Right kidney (tissue), 1 donor: ENCODE data around the gene CFAP61.
"Not testable (repeated sequence)": the region's sequence is repeated elsewhere in the genome, so short reads cannot be mapped to it uniquely, and the experiment has no call there.

Experiments
- DNase-seq: peaks from one replicate; pipeline ENCODE4 v3.0.0-alpha.2; 2016

The CFAP61 gene

DNA sequence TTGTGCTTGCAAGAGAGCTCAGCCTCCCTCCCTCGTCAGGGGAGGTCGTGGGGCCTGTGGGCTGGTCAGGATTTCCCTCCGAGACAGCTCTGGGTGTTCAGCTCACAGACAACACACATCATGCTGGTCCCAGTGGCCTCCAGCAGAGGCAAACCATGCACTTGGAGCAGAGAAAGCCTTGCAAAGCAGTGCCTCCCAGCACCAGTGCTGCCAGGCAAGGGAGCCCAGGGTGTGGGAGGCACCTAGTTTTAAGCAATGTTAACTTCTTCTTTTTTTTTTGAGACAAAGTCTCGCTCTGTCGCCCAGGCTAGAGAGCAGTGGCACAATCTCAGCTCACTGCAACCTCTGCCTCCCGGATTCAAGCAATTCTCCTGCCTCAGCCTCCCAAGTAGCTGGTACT lies 281.5 kb downstream of the CFAP61 start:
- no peak for DNase-seq

- no peak for DNase-seq
Observed at GRCh38 chr20:20334489-20334888, 282.2 kb downstream of the CFAP61 start.

- no peak for DNase-seq
Observed at GRCh38 chr20:20338133-20338730, 285.9 kb downstream of the CFAP61 start.

GRCh38 chr20:20340443-20340842 lies 288.1 kb downstream of the CFAP61 start:
- DNase-seq: no peak

GRCh38 chr20:20341371-20341770 lies 289.0 kb downstream of the CFAP61 start:
- no peak for DNase-seq

GRCh38 chr20:20342066-20342465 lies 289.7 kb downstream of the CFAP61 start:
- no peak for DNase-seq

DNA sequence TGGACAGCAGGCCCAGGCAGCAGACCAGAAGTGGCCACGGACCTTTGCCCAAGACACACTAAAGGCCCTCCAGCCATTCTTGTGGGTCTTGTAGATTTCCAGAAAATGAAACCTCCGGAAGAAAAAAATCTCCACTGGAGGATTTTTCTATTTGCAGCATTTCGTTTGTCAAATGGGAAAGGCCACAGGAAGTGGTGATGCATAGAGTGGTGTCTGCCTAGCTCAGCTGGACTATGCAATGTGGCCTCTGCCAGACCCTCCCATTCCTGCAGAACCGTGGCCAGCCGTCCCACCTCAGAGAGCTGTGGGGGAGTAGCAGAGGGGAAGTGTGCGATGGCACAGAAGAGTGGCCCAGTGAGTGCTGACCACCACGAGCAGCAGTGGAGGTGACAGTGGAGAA lies 291.6 kb downstream of the CFAP61 start:
- DNase-seq: no peak

DNA sequence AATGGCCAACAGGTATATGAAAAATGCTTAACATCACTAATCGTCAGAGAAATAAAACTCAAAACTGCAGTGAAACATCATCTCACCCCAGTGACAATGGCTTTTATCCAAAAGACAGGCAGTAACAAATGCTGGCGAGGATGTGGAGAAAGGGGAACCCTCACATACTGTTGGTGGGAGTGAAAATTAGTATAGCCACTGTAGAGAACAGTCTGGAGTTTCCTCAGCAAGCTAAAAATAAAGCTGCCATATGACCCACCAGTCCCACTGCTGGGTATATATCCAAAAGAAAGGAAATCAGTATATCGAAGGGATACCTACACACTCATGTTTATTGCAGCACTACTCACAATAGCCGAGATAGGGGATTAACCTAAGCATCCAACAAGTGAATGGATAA lies 292.1 kb downstream of the CFAP61 start:
- no peak for DNase-seq

- DNase-seq: no peak
Observed at GRCh38 chr20:20353576-20353975, 301.2 kb downstream of the CFAP61 start.

GRCh38 chr20:20355503-20355902 lies 303.2 kb downstream of the CFAP61 start:
- DNase-seq: not testable (repeated sequence)

DNA sequence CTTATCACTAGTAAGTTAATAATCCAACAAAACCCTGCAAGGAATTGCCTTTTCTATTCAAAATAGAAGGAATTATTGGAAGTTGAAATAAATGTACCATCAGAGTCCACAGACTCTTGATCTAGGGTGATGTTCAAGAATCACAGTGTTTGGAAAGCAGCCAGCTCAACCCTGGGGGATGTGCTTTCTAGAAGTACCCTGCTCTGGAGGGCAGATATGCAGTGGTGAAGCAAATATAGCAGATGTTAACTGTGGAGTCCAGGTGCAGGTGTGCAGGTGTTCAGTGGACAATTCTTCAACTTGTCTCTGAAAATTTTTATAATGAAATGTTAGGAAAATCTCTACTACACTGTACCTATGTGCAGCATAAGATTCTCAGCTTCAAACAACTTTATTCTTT lies 306.5 kb downstream of the CFAP61 start:
- DNase-seq: no peak

DNA sequence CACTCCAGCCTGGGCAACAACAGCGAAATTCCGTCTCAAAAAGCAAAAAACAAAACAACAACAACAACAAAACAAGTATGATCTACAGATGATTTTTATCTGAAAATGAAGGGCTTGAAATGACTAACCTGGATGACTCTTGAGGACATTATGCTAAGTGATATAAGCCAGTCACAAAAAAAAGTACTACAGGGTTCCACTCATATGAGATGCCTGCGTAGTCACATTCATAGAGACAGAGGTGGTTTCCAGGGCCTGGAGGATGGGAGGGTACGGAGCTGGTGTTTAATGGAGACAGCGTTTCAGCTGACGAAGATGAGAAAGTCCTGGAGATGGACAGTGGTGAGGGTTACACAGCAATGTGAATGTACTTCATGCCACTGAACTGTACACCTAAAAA lies 307.3 kb downstream of the CFAP61 start:
- no peak for DNase-seq

GRCh38 chr20:20360464-20360863 lies 308.1 kb downstream of the CFAP61 start:
- DNase-seq: peak; percentile 46

GRCh38 chr20:20362774-20363433 lies 310.6 kb downstream of the CFAP61 start:
- peak; percentile 22 for DNase-seq

DNA sequence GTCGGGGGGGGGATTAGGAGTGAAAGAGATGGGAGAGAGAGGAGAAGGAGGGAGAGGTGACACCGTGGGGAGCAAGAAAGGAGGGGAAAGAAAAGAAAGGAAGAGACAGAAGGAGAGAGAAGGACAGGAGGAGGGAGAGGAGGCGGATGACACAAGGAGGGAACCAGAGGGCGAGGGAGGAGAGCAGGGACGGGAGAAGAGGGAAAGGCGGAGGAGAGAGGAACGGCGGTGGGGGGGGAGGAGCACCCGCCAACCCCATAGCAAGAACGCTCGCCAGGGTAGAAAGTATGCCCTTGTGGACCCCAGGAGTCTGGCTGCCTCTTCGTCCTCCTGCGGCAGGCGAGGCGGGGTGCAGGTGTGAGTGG lies 311.1 kb downstream of the CFAP61 start:
- DNase-seq: peak; percentile 42

- peak; percentile 46 for DNase-seq
Observed at GRCh38 chr20:20363799-20364592, 311.7 kb downstream of the CFAP61 start.

GRCh38 chr20:20364593-20365479 lies 312.5 kb downstream of the CFAP61 start:
- peak; percentile 49 for DNase-seq

GRCh38 chr20:20365480-20366161 lies 313.3 kb downstream of the CFAP61 start:
- peak; percentile 45 for DNase-seq

DNA sequence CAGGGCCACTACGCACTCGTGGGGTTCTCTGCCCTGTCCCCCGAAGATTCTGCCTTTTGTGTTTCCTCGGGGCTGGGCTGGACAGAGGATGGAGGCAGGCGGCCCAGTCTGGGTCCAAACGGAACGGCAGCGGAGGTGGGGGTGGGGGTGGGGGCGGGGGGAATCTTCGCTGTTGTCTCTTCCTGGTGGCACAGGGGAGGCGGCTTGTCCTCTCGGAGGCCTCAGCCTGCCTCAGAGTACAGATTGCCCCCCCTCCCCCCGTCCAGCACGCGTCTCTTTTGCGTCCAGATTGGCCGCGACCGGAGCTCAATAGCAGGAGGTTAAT lies 314.2 kb downstream of the CFAP61 start:
- no peak for DNase-seq

DNA sequence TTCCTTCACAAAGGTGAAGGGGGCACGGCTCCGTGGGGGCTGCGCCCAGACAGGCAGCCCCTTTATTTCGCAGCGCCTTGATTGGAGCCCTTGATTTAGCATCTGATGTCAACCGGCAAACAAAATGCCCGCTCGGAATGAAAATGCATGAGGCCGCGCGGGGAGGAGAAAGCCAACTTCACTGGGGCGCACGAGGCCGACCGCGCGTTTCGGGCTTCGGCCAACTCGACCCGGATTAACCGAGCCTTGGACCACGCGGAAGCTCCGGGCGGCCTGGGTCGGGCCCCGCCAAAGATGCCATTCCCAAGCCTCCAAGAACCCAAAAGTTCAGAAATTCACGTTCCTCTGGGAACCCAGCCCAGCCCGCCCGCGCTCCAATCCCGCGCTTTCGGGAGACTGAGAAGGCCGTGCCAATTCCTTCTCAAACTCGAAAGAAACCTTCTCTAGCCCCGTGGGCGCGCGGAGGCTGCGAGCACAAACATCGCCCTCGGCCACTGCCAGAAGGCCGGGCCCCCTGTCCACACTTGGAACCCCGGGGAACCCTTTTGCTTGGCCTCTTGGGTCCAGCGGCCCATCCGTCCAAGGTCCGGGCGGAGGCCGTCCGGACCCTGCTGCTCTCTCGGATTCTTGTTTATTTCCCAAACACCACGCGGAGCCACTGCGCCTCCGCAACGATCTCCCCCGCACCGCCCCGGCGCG lies 314.7 kb downstream of the CFAP61 start:
- DNase-seq: peak; percentile 71
